ENCODE data around the gene GMDS. TPM values are rescaled to one million over a fixed set of nuclear protein-coding genes. Genes with fewer than 3 reads are reported as not detected.

The GMDS gene
- total RNA-seq, 3 donors from 2014 or later (not counting 1 experiment from before 2014, with no cell fraction given), result 23.6 to 31.0 (median 26.4) TPM

- Histone ChIP-seq H3K4me1 (ENCODE audit: control insufficient read depth, insufficient read depth, low read length) (no peaks in the 10 kb centered on the region), H3K27me3 (ENCODE audit: control insufficient read depth, insufficient read depth, low read length) (no peaks in the 10 kb centered on the region), H3K36me3 (ENCODE audit: control insufficient read depth, insufficient read depth, low read length) (no peaks in the 10 kb centered on the region), H3K9me3 (ENCODE audit: control insufficient read depth, insufficient read depth, low read length) (no peaks in the 10 kb centered on the region), H3K4me3 (ENCODE audit: low read length) (no peak overlapping the region), H3K27ac (ENCODE audit: low read length) (no peak overlapping the region)
- Mint-ChIP-seq H3K9me3 (no peaks in the 10 kb centered on the region), H3K36me3 (no peaks in the 10 kb centered on the region), H3K4me1 (peaks cover 0 to 5% of the 10 kb centered on the region in 2 donors), H3K27me3 (ENCODE audit: low read depth in 2 of 2) (no peaks in the 10 kb centered on the region), H3K27ac (no peak overlapping the region), H3K4me3 (no peak overlapping the region)
- ATAC-seq, result no peak
- intact Hi-C loops (cut with micrococcal nuclease), result no loop called here
- no peak for TF ChIP-seq CTCF (IDR thresholded peaks at IDR 0.05)
- DNase-seq, result no peak
- WGBS (ENCODE audit: insufficient coverage), result 96% methylated on average over 3 of the region's 4 CpGs
Measured at GRCh38 chr6:1705183-1705582, 540.2 kb downstream of the GMDS start.

GRCh38 chr6:1704711-1705110, 540.7 kb downstream of the GMDS start:
- H3K9me3 Mint-ChIP-seq, result no peaks in the 10 kb centered on the region
- H3K4me3 Mint-ChIP-seq, result no peak overlapping the region
- Histone ChIP-seq H3K4me1 (ENCODE audit: control insufficient read depth, insufficient read depth, low read length) (no peaks in the 10 kb centered on the region), H3K36me3 (ENCODE audit: control insufficient read depth, insufficient read depth, low read length) (no peaks in the 10 kb centered on the region), H3K27me3 (ENCODE audit: control insufficient read depth, insufficient read depth, low read length) (no peaks in the 10 kb centered on the region), H3K27ac (ENCODE audit: low read length) (no peak overlapping the region), H3K9me3 (ENCODE audit: control insufficient read depth, insufficient read depth, low read length) (no peaks in the 10 kb centered on the region), H3K4me3 (ENCODE audit: low read length) (no peak overlapping the region)
- H3K36me3 Mint-ChIP-seq, result no peaks in the 10 kb centered on the region
- H3K27me3 Mint-ChIP-seq (ENCODE audit: low read depth in 2 of 2), result no peaks in the 10 kb centered on the region
- no peak for TF ChIP-seq CTCF (IDR thresholded peaks at IDR 0.05)
- intact Hi-C loops (cut with micrococcal nuclease), result no loop called here
- H3K4me1 Mint-ChIP-seq, result peaks cover 0 to 5% of the 10 kb centered on the region in 2 donors
- ATAC-seq (no peak), DNase-seq (no peak)
- 82% methylated on average over 7 of the region's 7 CpGs for WGBS (ENCODE audit: insufficient coverage)
- no peak overlapping the region for H3K27ac Mint-ChIP-seq

GRCh38 chr6:1703923-1704322, 541.5 kb downstream of the GMDS start:
- Histone ChIP-seq H3K27me3 (ENCODE audit: control insufficient read depth, insufficient read depth, low read length) (no peaks in the 10 kb centered on the region), H3K36me3 (ENCODE audit: control insufficient read depth, insufficient read depth, low read length) (no peaks in the 10 kb centered on the region), H3K27ac (ENCODE audit: low read length) (no peak overlapping the region), H3K9me3 (ENCODE audit: control insufficient read depth, insufficient read depth, low read length) (no peaks in the 10 kb centered on the region), H3K4me3 (ENCODE audit: low read length) (no peak overlapping the region), H3K4me1 (ENCODE audit: control insufficient read depth, insufficient read depth, low read length) (no peaks in the 10 kb centered on the region)
- intact Hi-C loops (cut with micrococcal nuclease), result no loop called here
- no peak for TF ChIP-seq CTCF (IDR thresholded peaks at IDR 0.05)
- Mint-ChIP-seq H3K4me3 (no peak overlapping the region), H3K27me3 (ENCODE audit: low read depth in 2 of 2) (no peaks in the 10 kb centered on the region), H3K27ac (no peak overlapping the region), H3K36me3 (no peaks in the 10 kb centered on the region), H3K9me3 (no peaks in the 10 kb centered on the region), H3K4me1 (no peaks in the 10 kb centered on the region)
- ATAC-seq, result no peak
- no peak for DNase-seq
- WGBS (ENCODE audit: insufficient coverage), result 90% methylated on average over 6 of the region's 6 CpGs

- H3K9me3 Mint-ChIP-seq, result no peaks in the 10 kb centered on the region
- no peaks in the 10 kb centered on the region for H3K36me3 Mint-ChIP-seq
- Histone ChIP-seq H3K4me3 (ENCODE audit: low read length) (no peak overlapping the region), H3K27me3 (ENCODE audit: control insufficient read depth, insufficient read depth, low read length) (no peaks in the 10 kb centered on the region), H3K4me1 (ENCODE audit: control insufficient read depth, insufficient read depth, low read length) (no peaks in the 10 kb centered on the region), H3K36me3 (ENCODE audit: control insufficient read depth, insufficient read depth, low read length) (no peaks in the 10 kb centered on the region), H3K27ac (ENCODE audit: low read length) (no peak overlapping the region), H3K9me3 (ENCODE audit: control insufficient read depth, insufficient read depth, low read length) (no peaks in the 10 kb centered on the region)
- no peak for TF ChIP-seq CTCF (IDR thresholded peaks at IDR 0.05)
- H3K27ac Mint-ChIP-seq, result no peak overlapping the region
- 82% methylated on average over 9 of the region's 9 CpGs for WGBS (ENCODE audit: insufficient coverage)
- no peak for ATAC-seq
- no peaks in the 10 kb centered on the region for H3K27me3 Mint-ChIP-seq (ENCODE audit: low read depth in 2 of 2)
- no peak for DNase-seq
- no peaks in the 10 kb centered on the region for H3K4me1 Mint-ChIP-seq
- intact Hi-C loops (cut with micrococcal nuclease), result no loop called here
- H3K4me3 Mint-ChIP-seq, result no peak overlapping the region
Measured at GRCh38 chr6:1703091-1703855, 542.1 kb downstream of the GMDS start.
